DOHH2 (cell line): Measurements from ENCODE around the gene NPIPA7.
"Not testable (repeated sequence)": the region's sequence is repeated elsewhere in the genome, so short reads cannot be mapped to it uniquely, and the experiment has no call there.

ENCODE experiments used
- EZH2phosphoT487 ChIP-seq: fragments of 200-600 bp; sonication (generic); IDR thresholded peaks from 2 replicates; pipeline ENCODE4 v1.6.1; 2017; ENCODE audit warnings: borderline replicate concordance, mild to moderate bottlenecking, antibody characterized with exemption, low read length, moderate library complexity, mixed read lengths
- TF ChIP-seq, protein P1 (sequence below): fragments of 200-600 bp; sonication (generic); IDR thresholded peaks from one replicate; pipeline ENCODE4 v1.5.1; 2014; ENCODE audit warnings: antibody characterized with exemption, mild to moderate bottlenecking, low read depth, low read length; ENCODE audit not compliant: poor library complexity, severe bottlenecking

- TF ChIP-seq, protein P1, sequence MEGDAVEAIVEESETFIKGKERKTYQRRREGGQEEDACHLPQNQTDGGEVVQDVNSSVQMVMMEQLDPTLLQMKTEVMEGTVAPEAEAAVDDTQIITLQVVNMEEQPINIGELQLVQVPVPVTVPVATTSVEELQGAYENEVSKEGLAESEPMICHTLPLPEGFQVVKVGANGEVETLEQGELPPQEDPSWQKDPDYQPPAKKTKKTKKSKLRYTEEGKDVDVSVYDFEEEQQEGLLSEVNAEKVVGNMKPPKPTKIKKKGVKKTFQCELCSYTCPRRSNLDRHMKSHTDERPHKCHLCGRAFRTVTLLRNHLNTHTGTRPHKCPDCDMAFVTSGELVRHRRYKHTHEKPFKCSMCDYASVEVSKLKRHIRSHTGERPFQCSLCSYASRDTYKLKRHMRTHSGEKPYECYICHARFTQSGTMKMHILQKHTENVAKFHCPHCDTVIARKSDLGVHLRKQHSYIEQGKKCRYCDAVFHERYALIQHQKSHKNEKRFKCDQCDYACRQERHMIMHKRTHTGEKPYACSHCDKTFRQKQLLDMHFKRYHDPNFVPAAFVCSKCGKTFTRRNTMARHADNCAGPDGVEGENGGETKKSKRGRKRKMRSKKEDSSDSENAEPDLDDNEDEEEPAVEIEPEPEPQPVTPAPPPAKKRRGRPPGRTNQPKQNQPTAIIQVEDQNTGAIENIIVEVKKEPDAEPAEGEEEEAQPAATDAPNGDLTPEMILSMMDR = not testable (repeated sequence)
- not testable (repeated sequence) for TF ChIP-seq EZH2phosphoT487
Measured at GRCh38 chr16:16366552-16367284, 12.2 kb upstream of the NPIPA7 start.
